ENCODE data around the gene BORA. TPM values are rescaled to one million over a fixed set of nuclear protein-coding genes. Genes with fewer than 3 reads are reported as not detected.
"Not testable (repeated sequence)": the region's sequence is repeated elsewhere in the genome, so short reads cannot be mapped to it uniquely, and the experiment has no call there.

The BORA gene
- total RNA-seq, 1 experiment from 2014 or later, result 21.0 TPM

GRCh38 chr13:72763411-72763810 is 35.7 kb downstream of the BORA start:
- DNase-seq (ENCODE audit: low spot score), result no peak

DNA sequence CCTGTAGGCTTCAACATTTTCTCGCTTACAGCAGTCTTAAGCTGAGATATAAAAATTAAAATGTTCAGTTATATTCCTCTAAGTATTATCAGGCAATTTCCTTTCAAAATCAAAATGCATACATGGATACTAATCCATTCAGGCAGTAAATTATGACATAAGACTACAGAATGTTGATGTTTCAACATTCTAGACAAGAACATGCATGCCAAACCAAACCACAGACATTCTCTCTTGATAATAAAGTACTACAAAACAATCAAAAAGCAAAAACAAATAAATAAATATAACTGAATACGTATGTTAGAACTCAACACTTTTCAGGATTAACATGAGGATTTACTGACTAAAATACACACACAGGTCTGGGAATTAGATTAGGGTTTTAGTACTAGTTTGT is 46.3 kb downstream of the BORA start:
- no peak for DNase-seq (ENCODE audit: low spot score)

- DNase-seq (ENCODE audit: low spot score), result peak; percentile 95
Measured at GRCh38 chr13:72781451-72782439, 54.0 kb downstream of the BORA start, which contains the start of the genes DIS3 and PIBF1. Gene DIS3 (minus strand): TSS chr13:72781900. CDS start chr13:72781832, 68 bp downstream. Gene PIBF1 (plus strand): TSS chr13:72782133. CDS start chr13:72783470, 1,337 bp downstream.

GRCh38 chr13:72782717-72783116 is 55.0 kb downstream of the BORA start:
- DNase-seq (ENCODE audit: low spot score), result no peak

- not testable (repeated sequence) for DNase-seq (ENCODE audit: low spot score)
Measured at GRCh38 chr13:72784679-72785078, 57.0 kb downstream of the BORA start.

- DNase-seq (ENCODE audit: low spot score), result no peak
Measured at GRCh38 chr13:72788831-72789230, 61.1 kb downstream of the BORA start.

- no peak for DNase-seq (ENCODE audit: low spot score)
Measured at GRCh38 chr13:72792640-72793039, 64.9 kb downstream of the BORA start.

GRCh38 chr13:72798817-72799216 is 71.1 kb downstream of the BORA start:
- DNase-seq (ENCODE audit: low spot score), result no peak

- no peak for DNase-seq (ENCODE audit: low spot score)
Measured at GRCh38 chr13:72804301-72804700, 76.6 kb downstream of the BORA start.

Other genes with a start within 250 kb of the BORA start
- 22.3 and 32.9 TPM in 2 replicates for gene MZT1, start 294 bp upstream of the BORA start, total RNA-seq (2014; rRNA removed; shearing (Covaris generic))
- gene DIS3, start 54.0 kb downstream of the BORA start, total RNA-seq (2014; rRNA removed; shearing (Covaris generic)), result 16.5 and 20.9 TPM in 2 replicates
- gene PIBF1, start 54.2 kb downstream of the BORA start, total RNA-seq (2014; rRNA removed; shearing (Covaris generic)), result 5.3 and 6.5 TPM in 2 replicates

Data from H4 (cell line).